NT2/D1 (cell line): Measurements from ENCODE around the gene OSMR.

Source experiments
- SUZ12 ChIP-seq: IDR thresholded peaks from 2 replicates; pipeline ENCODE4 v1.6.1; 2011; ENCODE audit not compliant: insufficient read length, insufficient read depth; ENCODE audit errors: extremely low read depth
- ZNF274 ChIP-seq: IDR thresholded peaks from 2 replicates; pipeline ENCODE4 v1.6.1; 2011; ENCODE audit warnings: mild to moderate bottlenecking, low read depth, low read length

GRCh38 chr5:38931731-38932130, 85.9 kb downstream of the OSMR start:
- TF ChIP-seq ZNF274 (no peak), SUZ12 (no peak)
